Body of pancreas (tissue), 4 donors: ENCODE measurements around the gene ARHGAP24. TPM values are rescaled to one million over a fixed set of nuclear protein-coding genes. Genes with fewer than 3 reads are reported as not detected.
"Not testable (repeated sequence)": the region's sequence is repeated elsewhere in the genome, so short reads cannot be mapped to it uniquely, and the experiment has no call there.

ENCODE experiments used
- ATAC-seq: fragments of 150-250 bp; one replicate; pipeline ENCODE4 v1.9.1; 2016
- DNase-seq, 4 donors: peaks; one replicate each; pipeline ENCODE4 v3.0.0-alpha.2; 2019
- H3K27ac ChIP-seq, 4 donors: fragments of 200-600 bp; sonication (generic); 1 replicate in 3 of 4; 2 replicates in 1 of 4; pipeline versions ENCODE4 v1.5.1 to v1.6.1; 2016 to 2019; ENCODE audit warnings: mild to moderate bottlenecking in 1 of 4, mixed read lengths in 1 of 4, moderate library complexity in 1 of 4
- H3K27me3 ChIP-seq, 2 donors: fragments of 200-600 bp; sonication (generic); one replicate each; pipeline ENCODE4 v1.6.0; 2016; ENCODE audit warnings: mild to moderate bottlenecking in 1 of 2
- H3K36me3 ChIP-seq, 2 donors: fragments of 200-600 bp; sonication (generic); replicated peaks in 1 of 2; 2 replicates each; pipeline ENCODE4 v1.5.1; 2016; ENCODE audit warnings: low read depth in 2 of 2; ENCODE audit not compliant: insufficient read depth in 1 of 2
- H3K4me1 ChIP-seq: fragments of 200-600 bp; sonication (generic); one replicate; pipeline ENCODE4 v1.6.0; 2016
- H3K4me3 ChIP-seq, 2 donors: fragments of 200-600 bp; sonication (generic); 1 replicate in 1 of 2; 2 replicates in 1 of 2; pipeline ENCODE4 v1.5.1; 2016 to 2019
- H3K9me3 ChIP-seq, 3 donors: fragments of 200-600 bp; sonication (generic); 1 replicate in 2 of 3; 2 replicates in 1 of 3; pipeline ENCODE4 v1.5.1; 2016
- POLR2A ChIP-seq, 3 donors: fragments of 450-650 bp; IDR thresholded peaks; one replicate each; pipeline ENCODE4 v1.6.1; 2016; ENCODE audit warnings: antibody characterized with exemption in 3 of 3, mild to moderate bottlenecking in 2 of 3
- WGBS, 2 donors: methylation state at CpG; one replicate each; pipeline ENCODE4 v1.1.5; 2017; 5-methylcytosine and 5-hydroxymethylcytosine counted together
- intact Hi-C: fragments of 100-400 bp; cut with DNase I; formaldehyde crosslinking; loops from one replicate; pipeline ENCODE4 v1.15.1; 2023
- total RNA-seq, 2 donors: library from RNA; depleted of rRNA; stranded (reverse); fragments of >200 nt; gene quantifications; one replicate each; pipeline ENCODE4 v1.1.0, GENCODE V29; 2016
- TF ChIP-seq, protein P1 (sequence below), 7 experiments: fragments of 450-650 bp in 4 of 7; fragments of 200-600 bp in 3 of 7; sonication (generic) in 3 of 7; IDR thresholded peaks; one replicate each; pipeline ENCODE4 v1.5.1; 2016 to 2019; ENCODE audit warnings: antibody characterized with exemption in 7 of 7

The ARHGAP24 gene
- total RNA-seq, 2 donors from 2014 or later: 43.3 to 113 TPM

DNA sequence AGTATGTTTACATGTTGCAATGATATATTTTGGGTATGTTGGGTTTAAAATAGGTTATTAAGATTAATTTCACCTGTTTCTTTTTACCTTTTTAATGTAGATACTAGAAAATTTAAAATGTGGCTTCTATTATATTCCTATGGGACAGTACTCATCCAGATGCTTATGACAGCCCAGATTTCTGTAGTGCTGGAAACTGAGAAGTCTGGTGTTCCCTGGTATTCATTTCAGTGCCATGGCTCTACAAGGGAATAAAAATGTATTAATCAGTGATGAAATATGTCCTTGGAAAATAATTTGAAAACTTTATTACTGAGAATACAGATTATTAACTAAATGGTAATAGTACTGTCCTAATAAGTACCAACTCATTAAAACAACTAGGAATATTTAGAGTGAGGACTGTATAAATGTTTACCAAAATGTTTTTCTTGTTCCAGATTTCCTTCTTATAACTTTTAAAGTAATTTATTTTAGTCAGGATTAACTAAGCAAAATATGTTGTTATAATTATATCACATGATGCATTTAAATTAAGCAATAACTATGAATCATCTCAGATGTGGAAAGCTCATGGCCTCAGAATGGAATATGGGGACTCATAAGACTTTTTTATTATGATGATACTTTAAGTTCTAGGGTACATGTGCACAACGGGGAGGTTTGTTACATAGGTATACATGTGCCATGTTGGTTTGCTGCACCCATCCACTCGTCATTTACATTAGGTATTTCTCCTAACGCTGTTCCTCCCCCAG, 25.3 kb downstream of the ARHGAP24 start:
- DNase-seq (no peak), ATAC-seq (no peak)
- intact Hi-C loops: no loop called here
- WGBS, 2 donors: 92 to 94% methylated on average over 3 of the region's 3 CpGs
- TF ChIP-seq POLR2A (IDR thresholded peaks at IDR 0.05): no peak
- TF ChIP-seq, protein P1, sequence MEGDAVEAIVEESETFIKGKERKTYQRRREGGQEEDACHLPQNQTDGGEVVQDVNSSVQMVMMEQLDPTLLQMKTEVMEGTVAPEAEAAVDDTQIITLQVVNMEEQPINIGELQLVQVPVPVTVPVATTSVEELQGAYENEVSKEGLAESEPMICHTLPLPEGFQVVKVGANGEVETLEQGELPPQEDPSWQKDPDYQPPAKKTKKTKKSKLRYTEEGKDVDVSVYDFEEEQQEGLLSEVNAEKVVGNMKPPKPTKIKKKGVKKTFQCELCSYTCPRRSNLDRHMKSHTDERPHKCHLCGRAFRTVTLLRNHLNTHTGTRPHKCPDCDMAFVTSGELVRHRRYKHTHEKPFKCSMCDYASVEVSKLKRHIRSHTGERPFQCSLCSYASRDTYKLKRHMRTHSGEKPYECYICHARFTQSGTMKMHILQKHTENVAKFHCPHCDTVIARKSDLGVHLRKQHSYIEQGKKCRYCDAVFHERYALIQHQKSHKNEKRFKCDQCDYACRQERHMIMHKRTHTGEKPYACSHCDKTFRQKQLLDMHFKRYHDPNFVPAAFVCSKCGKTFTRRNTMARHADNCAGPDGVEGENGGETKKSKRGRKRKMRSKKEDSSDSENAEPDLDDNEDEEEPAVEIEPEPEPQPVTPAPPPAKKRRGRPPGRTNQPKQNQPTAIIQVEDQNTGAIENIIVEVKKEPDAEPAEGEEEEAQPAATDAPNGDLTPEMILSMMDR (IDR thresholded peaks at IDR 0.05): no peak
- no peaks in the 10 kb centered on the region for H3K27me3 ChIP-seq
- H3K27ac ChIP-seq: no peak overlapping the region
- H3K9me3 ChIP-seq: no peaks in the 10 kb centered on the region
- no peaks in the 10 kb centered on the region for H3K36me3 ChIP-seq
- H3K4me1 ChIP-seq: peaks cover 37% of the 10 kb centered on the region
- H3K4me3 ChIP-seq: no peak overlapping the region

DNA sequence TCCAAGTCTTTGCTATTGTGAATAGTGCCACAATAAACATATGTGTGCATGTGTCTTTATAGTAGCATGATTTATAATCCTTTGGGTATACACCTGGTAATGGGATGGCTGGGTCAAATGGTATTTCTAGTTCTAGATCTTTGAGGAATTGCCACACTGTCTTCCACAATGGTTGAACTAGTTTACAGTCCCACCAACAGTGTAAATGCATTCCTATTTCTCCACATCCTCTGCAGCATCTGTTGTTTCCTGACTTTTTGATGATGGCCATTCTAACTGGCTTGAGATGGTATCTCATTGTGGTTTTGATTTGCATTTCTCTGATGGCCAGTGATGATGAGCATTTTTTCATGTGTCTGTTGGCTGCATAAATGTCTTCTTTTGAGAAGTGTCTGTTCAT, 26.2 kb downstream of the ARHGAP24 start:
- H3K4me3 ChIP-seq, H3K27ac ChIP-seq, H3K36me3 ChIP-seq, DNase-seq, ATAC-seq, intact Hi-C loops, H3K9me3 ChIP-seq, H3K27me3 ChIP-seq: not testable (repeated sequence)
- peaks cover 35% of the 10 kb centered on the region for H3K4me1 ChIP-seq

- Histone ChIP-seq H3K27ac (no peak overlapping the region), H3K27me3 (no peaks in the 10 kb centered on the region), H3K4me3 (no peak overlapping the region), H3K36me3 (no peaks in the 10 kb centered on the region), H3K9me3 (no peaks in the 10 kb centered on the region), H3K4me1 (peaks cover 14% of the 10 kb centered on the region)
- no peak for ATAC-seq
- no peak for DNase-seq
- TF ChIP-seq POLR2A (IDR thresholded peaks at IDR 0.05): no peak
- TF ChIP-seq, protein P1 (IDR thresholded peaks at IDR 0.05): no peak
- intact Hi-C loops: no loop called here
- WGBS, 2 donors: 84 to 86% methylated on average over 2 of the region's 2 CpGs
Observed at GRCh38 chr4:85508654-85509053, 33.7 kb downstream of the ARHGAP24 start.

GRCh38 chr4:85509882-85510631, 35.1 kb downstream of the ARHGAP24 start:
- no peak overlapping the region for H3K4me3 ChIP-seq
- peaks cover 14% of the 10 kb centered on the region for H3K4me1 ChIP-seq
- intact Hi-C loops: no loop called here
- H3K9me3 ChIP-seq: no peaks in the 10 kb centered on the region
- H3K27me3 ChIP-seq: no peaks in the 10 kb centered on the region
- WGBS, 2 donors: 61 to 70% methylated on average over 5 of the region's 5 CpGs
- DNase-seq (no peak), ATAC-seq (no peak)
- H3K27ac ChIP-seq: no peak overlapping the region
- no peaks in the 10 kb centered on the region for H3K36me3 ChIP-seq
- TF ChIP-seq, protein P1 (IDR thresholded peaks at IDR 0.05): no peak
- no peak for TF ChIP-seq POLR2A (IDR thresholded peaks at IDR 0.05)

DNA sequence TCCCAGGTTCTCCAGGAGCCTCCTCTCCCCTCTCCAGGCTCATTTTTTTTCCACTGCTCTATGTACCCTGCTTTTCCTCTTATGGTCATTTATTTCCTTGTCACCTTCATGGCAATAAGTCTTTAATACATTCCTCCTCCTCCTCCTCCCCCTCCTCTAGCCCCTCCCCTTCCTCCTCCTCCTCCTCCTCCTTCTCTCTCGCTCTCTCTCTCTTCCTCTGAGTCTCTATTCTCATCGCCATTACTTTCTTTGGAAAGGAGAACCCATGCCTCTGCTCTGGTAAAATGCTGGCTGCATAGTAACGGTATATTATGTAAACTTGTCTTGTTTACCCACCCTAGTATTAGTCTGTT, 35.7 kb downstream of the ARHGAP24 start:
- H3K4me3 ChIP-seq: no peak overlapping the region
- WGBS, 2 donors: 75 to 79% methylated on average over 3 of the region's 3 CpGs
- H3K4me1 ChIP-seq: peaks cover 14% of the 10 kb centered on the region
- TF ChIP-seq POLR2A (IDR thresholded peaks at IDR 0.05): no peak
- TF ChIP-seq, protein P1 (IDR thresholded peaks at IDR 0.05): no peak
- DNase-seq (no peak), ATAC-seq (no peak)
- no peaks in the 10 kb centered on the region for H3K27me3 ChIP-seq
- no peaks in the 10 kb centered on the region for H3K9me3 ChIP-seq
- intact Hi-C loops: no loop called here
- H3K27ac ChIP-seq: no peak overlapping the region
- H3K36me3 ChIP-seq: no peaks in the 10 kb centered on the region
